HG03196 (cell line): ENCODE data around the gene GUCY1B1.

Source experiments
- ATAC-seq: cut with Tn5 transposase; IDR thresholded peaks from one replicate; pipeline ENCODE4 v1.9.1; 2021; ENCODE audit not compliant: unreplicated experiment

GUCY1B1 gene

GRCh38 chr4:155761047-155761446 lies 2.2 kb downstream of the GUCY1B1 start:
- ATAC-seq, result no peak

GRCh38 chr4:155761916-155762315 lies 3.1 kb downstream of the GUCY1B1 start:
- no peak for ATAC-seq

GRCh38 chr4:155762334-155762733 lies 3.5 kb downstream of the GUCY1B1 start:
- no peak for ATAC-seq

GRCh38 chr4:155763551-155763950 lies 4.7 kb downstream of the GUCY1B1 start:
- no peak for ATAC-seq

- no peak for ATAC-seq
Measured at GRCh38 chr4:155765149-155765548, 6.3 kb downstream of the GUCY1B1 start.

GRCh38 chr4:155766622-155767021 lies 7.8 kb downstream of the GUCY1B1 start:
- no peak for ATAC-seq

- ATAC-seq, result no peak
Measured at GRCh38 chr4:155768370-155768769, 9.5 kb downstream of the GUCY1B1 start.

GRCh38 chr4:155769090-155769489 lies 10.3 kb downstream of the GUCY1B1 start:
- no peak for ATAC-seq

GRCh38 chr4:155772459-155773195 lies 13.8 kb downstream of the GUCY1B1 start:
- no peak for ATAC-seq

- ATAC-seq, result no peak
Measured at GRCh38 chr4:155773196-155773800, 14.5 kb downstream of the GUCY1B1 start.

GRCh38 chr4:155774033-155774432 lies 15.2 kb downstream of the GUCY1B1 start:
- no peak for ATAC-seq

- ATAC-seq, result no peak
Measured at GRCh38 chr4:155777971-155778735, 19.3 kb downstream of the GUCY1B1 start.

GRCh38 chr4:155780775-155781174 lies 22.0 kb downstream of the GUCY1B1 start:
- no peak for ATAC-seq

- no peak for ATAC-seq
Measured at GRCh38 chr4:155781249-155781831, 22.5 kb downstream of the GUCY1B1 start.

GRCh38 chr4:155784637-155785036 lies 25.8 kb downstream of the GUCY1B1 start:
- no peak for ATAC-seq

- ATAC-seq, result no peak
Measured at GRCh38 chr4:155785828-155786227, 27.0 kb downstream of the GUCY1B1 start.

GRCh38 chr4:155787113-155787710 lies 28.4 kb downstream of the GUCY1B1 start:
- ATAC-seq, result peak; percentile 93

GRCh38 chr4:155789391-155789790 lies 30.6 kb downstream of the GUCY1B1 start:
- no peak for ATAC-seq

GRCh38 chr4:155789982-155790381 lies 31.2 kb downstream of the GUCY1B1 start:
- no peak for ATAC-seq

GRCh38 chr4:155794589-155795236 lies 35.9 kb downstream of the GUCY1B1 start:
- ATAC-seq, result no peak

- peak; percentile 72 for ATAC-seq
Measured at GRCh38 chr4:155795991-155796390, 37.2 kb downstream of the GUCY1B1 start.
